GM23248 (cell line): Measurements from ENCODE around the gene HIBADH. TPM values are rescaled to one million over a fixed set of nuclear protein-coding genes. Genes with fewer than 3 reads are reported as not detected.

Experiments used
- DNase-seq: peaks from one replicate; pipeline ENCODE4 v3.0.0-alpha.2; 2015
- H2AFZ ChIP-seq: fragments of 200-600 bp; sonication (generic); 2 replicates; pipeline ENCODE4 v1.6.1; 2016; ENCODE audit warnings: antibody characterized with exemption
- H3F3A ChIP-seq: fragments of 200-600 bp; sonication (generic); 2 replicates; pipeline ENCODE4 v1.6.1; 2016; ENCODE audit warnings: mild to moderate bottlenecking, antibody characterized with exemption, mixed run types; ENCODE audit not compliant: insufficient read depth
- H3K27ac ChIP-seq: fragments of 200-600 bp; sonication (generic); 2 replicates; pipeline ENCODE4 v1.5.1; 2016; ENCODE audit warnings: mild to moderate bottlenecking
- H3K27me3 ChIP-seq: fragments of 200-600 bp; sonication (generic); replicated peaks from 2 replicates; pipeline ENCODE4 v1.6.1; 2016; ENCODE audit warnings: mild to moderate bottlenecking; ENCODE audit not compliant: insufficient read depth
- H3K36me3 ChIP-seq: fragments of 200-600 bp; sonication (generic); 2 replicates; pipeline ENCODE4 v1.6.1; 2016; ENCODE audit warnings: low read depth, mild to moderate bottlenecking
- H3K4me1 ChIP-seq: fragments of 200-600 bp; sonication (generic); 2 replicates; pipeline ENCODE4 v1.6.1; 2016; ENCODE audit warnings: mild to moderate bottlenecking; ENCODE audit not compliant: insufficient read depth
- H3K4me2 ChIP-seq: fragments of 200-600 bp; sonication (generic); one replicate; pipeline ENCODE4 v1.6.1; 2016; ENCODE audit warnings: mild to moderate bottlenecking; ENCODE audit not compliant: unreplicated experiment
- H3K4me3 ChIP-seq: fragments of 200-600 bp; sonication (generic); 2 replicates; pipeline ENCODE4 v1.5.1; 2016; ENCODE audit warnings: mild to moderate bottlenecking
- H3K79me2 ChIP-seq: fragments of 200-600 bp; sonication (generic); 2 replicates; pipeline ENCODE4 v1.6.1; 2016; ENCODE audit warnings: mild to moderate bottlenecking; ENCODE audit not compliant: insufficient read depth
- H3K9ac ChIP-seq: fragments of 200-600 bp; sonication (generic); 2 replicates; pipeline ENCODE4 v1.6.1; 2016; ENCODE audit warnings: mild to moderate bottlenecking
- H3K9me2 ChIP-seq: fragments of 200-600 bp; sonication (generic); 2 replicates; pipeline ENCODE4 v1.6.1; 2016; ENCODE audit warnings: mixed run types, mild to moderate bottlenecking, moderate library complexity; ENCODE audit not compliant: insufficient read depth
- H3K9me3 ChIP-seq: fragments of 200-600 bp; sonication (generic); one replicate; pipeline ENCODE4 v1.6.1; 2017; ENCODE audit warnings: low read depth
- H4K20me1 ChIP-seq: fragments of 200-600 bp; sonication (generic); 2 replicates; pipeline ENCODE4 v1.6.0; 2016; ENCODE audit not compliant: insufficient read depth
- EZH2 ChIP-seq: fragments of 200-600 bp; sonication (generic); IDR thresholded peaks from 2 replicates; pipeline ENCODE4 v1.6.1; 2018; ENCODE audit warnings: antibody characterized with exemption, mild to moderate bottlenecking; ENCODE audit not compliant: insufficient read depth, poor library complexity, severe bottlenecking
- EZH2phosphoT487 ChIP-seq: fragments of 200-600 bp; sonication (generic); IDR thresholded peaks from 2 replicates; pipeline ENCODE4 v1.6.1; 2018; ENCODE audit warnings: antibody characterized with exemption, moderate library complexity, mild to moderate bottlenecking, low read depth; ENCODE audit not compliant: insufficient read depth
- WGBS, 2 experiments: methylation state at CpG; one replicate each; pipeline ENCODE4 v1.1.6; 2015 to 2017; ENCODE audit warnings: low lambda C conversion rate in 2 of 2, low coverage in 1 of 2; ENCODE audit errors: missing lambda C conversion rate in 2 of 2; 5-methylcytosine and 5-hydroxymethylcytosine counted together
- in situ Hi-C: fragments of 300-500 bp; cut with MboI; formaldehyde crosslinking; loops from 2 replicates; pipeline ENCODE4 v1.15.0; 2020
- polyA plus RNA-seq: library from polyadenylated mRNA; unstranded; fragments of >200 nt; fragmentation: Nextera tagmentation; extraction: Ambion mirVana; gene quantifications from 2 replicates; pipeline ENCODE4 v1.2.1, GENCODE V29; 2016
- total RNA-seq: library from RNA; depleted of rRNA; stranded (reverse); fragments of >200 nt; shearing (Covaris generic); gene quantifications from 2 replicates; pipeline ENCODE4 v1.2.3, GENCODE V29; 2014

Gene HIBADH
- total and polyA plus RNA-seq, 2 experiments from 2014 or later: 70.1 to 87.0 TPM

DNA sequence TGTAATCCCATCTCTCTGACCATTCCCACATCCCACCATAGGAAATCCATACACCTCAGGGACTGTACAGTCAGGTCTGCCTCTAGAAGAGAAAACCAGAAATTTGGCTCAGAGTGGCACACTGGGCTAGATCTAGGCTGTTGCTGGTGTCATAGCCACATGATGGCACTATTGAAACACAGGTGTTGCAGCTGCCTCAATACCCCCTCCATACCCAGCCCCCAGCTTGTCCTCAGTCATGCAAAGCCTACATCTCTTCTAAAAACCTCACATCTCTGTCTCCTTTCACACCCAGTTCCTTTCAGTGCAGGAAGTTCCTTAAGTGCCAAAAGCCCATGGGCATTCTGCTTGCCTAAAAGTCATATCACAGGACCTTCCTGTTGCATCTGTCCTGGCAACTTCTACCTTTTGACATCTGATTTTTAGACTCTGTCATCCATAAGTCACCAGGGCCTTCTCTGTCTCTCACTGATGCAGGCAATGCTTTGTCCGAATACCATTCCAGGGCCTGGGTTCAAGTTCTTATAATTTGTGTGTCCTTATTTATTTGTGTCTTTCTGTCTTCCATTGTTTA is 27.0 kb upstream of the HIBADH start:
- Histone ChIP-seq H3K9ac (no peak overlapping the region), H2AFZ (no peak overlapping the region), H3K27ac (no peak overlapping the region), H3F3A (peaks cover 15% of the 10 kb centered on the region), H3K4me2 (no peak overlapping the region), H3K9me3 (no peaks in the 10 kb centered on the region), H3K79me2 (no peaks in the 10 kb centered on the region), H4K20me1 (no peaks in the 10 kb centered on the region), H3K4me1 (peaks cover 32% of the 10 kb centered on the region), H3K9me2 (no peaks in the 10 kb centered on the region), H3K27me3 (no peaks in the 10 kb centered on the region), H3K4me3 (no peak overlapping the region), H3K36me3 (no peaks in the 10 kb centered on the region)
- WGBS, 2 experiments: 90 to 100% methylated on average over 1 of the region's 1 CpG
- in situ Hi-C loops: no loop called here
- peak; percentile 26 for DNase-seq
- TF ChIP-seq EZH2 (no peak), EZH2phosphoT487 (no peak)

- Histone ChIP-seq H3K36me3 (no peaks in the 10 kb centered on the region), H3K9me2 (no peaks in the 10 kb centered on the region), H3K4me1 (peaks cover 32% of the 10 kb centered on the region), H3K9me3 (no peaks in the 10 kb centered on the region), H3F3A (peaks cover 15% of the 10 kb centered on the region), H2AFZ (no peak overlapping the region), H3K79me2 (no peaks in the 10 kb centered on the region), H3K4me2 (no peak overlapping the region), H3K27ac (no peak overlapping the region), H3K27me3 (no peaks in the 10 kb centered on the region), H3K4me3 (no peak overlapping the region), H3K9ac (no peak overlapping the region), H4K20me1 (no peaks in the 10 kb centered on the region)
- in situ Hi-C loops: no loop called here
- 38 to 50% methylated on average over 1 of the region's 1 CpG for WGBS, 2 experiments
- no peak for DNase-seq
- TF ChIP-seq EZH2: no peak
These were observed 26.5 kb upstream of the HIBADH start for GRCh38 chr7:27689150-27689549.

- WGBS, 2 experiments: 19 to 22% methylated on average over 3 of the region's 3 CpGs
- Histone ChIP-seq H3K9me3 (no peaks in the 10 kb centered on the region), H3K4me2 (no peak overlapping the region), H3K9me2 (no peaks in the 10 kb centered on the region), H4K20me1 (no peaks in the 10 kb centered on the region), H3K36me3 (no peaks in the 10 kb centered on the region), H2AFZ (peak overlapping the region; percentile 68), H3K4me1 (peaks cover 32% of the 10 kb centered on the region), H3K79me2 (no peaks in the 10 kb centered on the region), H3K4me3 (no peak overlapping the region), H3K27ac (no peak overlapping the region), H3K9ac (no peak overlapping the region), H3F3A (peaks cover 15% of the 10 kb centered on the region), H3K27me3 (no peaks in the 10 kb centered on the region)
- in situ Hi-C loops: no loop called here
- no peak for TF ChIP-seq EZH2
- TF ChIP-seq EZH2phosphoT487: no peak
- peak; percentile 20 for DNase-seq
These were observed 26.0 kb upstream of the HIBADH start for GRCh38 chr7:27688646-27689045.

DNA sequence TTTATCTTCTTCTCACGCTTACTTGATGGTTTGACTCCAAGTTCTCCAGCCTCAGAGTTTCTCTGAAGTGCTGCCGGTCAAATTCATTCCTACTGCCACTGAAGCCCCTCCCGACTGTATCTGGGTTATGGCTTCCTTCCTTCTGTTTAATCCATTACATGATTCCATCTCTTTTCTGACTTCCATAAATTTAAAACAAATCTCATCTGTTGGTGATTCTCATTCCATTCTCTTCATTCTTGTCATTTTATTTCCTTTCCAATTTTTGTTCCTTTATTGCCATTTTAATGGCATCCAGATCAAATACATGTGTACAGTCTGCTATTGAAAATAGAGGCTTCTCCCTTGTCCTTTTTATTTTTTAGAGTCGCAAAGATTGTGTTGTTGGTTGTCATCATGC is 25.4 kb upstream of the HIBADH start:
- Histone ChIP-seq H3F3A (peaks cover 15% of the 10 kb centered on the region), H2AFZ (peak overlapping the region; percentile 68), H3K4me2 (no peak overlapping the region), H3K9me2 (no peaks in the 10 kb centered on the region), H3K36me3 (no peaks in the 10 kb centered on the region), H3K27ac (no peak overlapping the region), H3K79me2 (no peaks in the 10 kb centered on the region), H3K9ac (no peak overlapping the region), H4K20me1 (no peaks in the 10 kb centered on the region), H3K4me1 (peaks cover 32% of the 10 kb centered on the region), H3K9me3 (no peaks in the 10 kb centered on the region), H3K4me3 (no peak overlapping the region), H3K27me3 (no peaks in the 10 kb centered on the region)
- no peak for DNase-seq
- 24 to 32% methylated on average over 4 of the region's 4 CpGs for WGBS, 2 experiments
- in situ Hi-C loops: no loop called here
- TF ChIP-seq EZH2phosphoT487 (no peak), EZH2 (no peak)

DNA sequence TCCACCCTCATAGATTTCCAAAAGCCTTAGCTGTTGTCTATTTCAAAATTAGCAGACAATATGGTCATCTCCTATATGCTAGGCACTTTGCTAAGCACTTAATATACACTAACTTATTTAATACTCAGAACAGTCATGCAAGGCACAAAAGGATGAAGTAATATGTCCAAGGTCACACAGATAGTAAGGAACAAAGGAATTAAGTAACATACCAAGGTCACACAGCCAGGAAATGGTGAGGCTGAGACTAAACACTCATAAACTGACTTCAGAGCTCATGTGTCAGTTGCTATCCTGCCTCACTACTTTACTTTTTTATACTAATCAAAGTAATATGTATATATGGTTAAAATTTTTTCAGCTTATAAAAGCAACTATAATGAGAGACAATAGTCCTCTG is 23.6 kb upstream of the HIBADH start:
- Histone ChIP-seq H3K27me3 (no peaks in the 10 kb centered on the region), H3K27ac (no peak overlapping the region), H4K20me1 (no peaks in the 10 kb centered on the region), H3K9me2 (no peaks in the 10 kb centered on the region), H3K4me2 (no peak overlapping the region), H3F3A (peaks cover 15% of the 10 kb centered on the region), H3K4me3 (no peak overlapping the region), H3K79me2 (no peaks in the 10 kb centered on the region), H3K9me3 (no peaks in the 10 kb centered on the region), H2AFZ (no peak overlapping the region), H3K9ac (no peak overlapping the region), H3K4me1 (peaks cover 32% of the 10 kb centered on the region), H3K36me3 (no peaks in the 10 kb centered on the region)
- in situ Hi-C loops: no loop called here
- peak; percentile 33 for DNase-seq
- TF ChIP-seq EZH2phosphoT487: no peak
- TF ChIP-seq EZH2: no peak
